ENCODE data around the gene CCDC188. TPM values are rescaled to one million over a fixed set of nuclear protein-coding genes. Genes with fewer than 3 reads are reported as not detected.

Gene CCDC188
- total and polyA plus RNA-seq, 4 donors = 0.78 to 4.0 TPM; not detected in 2

DNA sequence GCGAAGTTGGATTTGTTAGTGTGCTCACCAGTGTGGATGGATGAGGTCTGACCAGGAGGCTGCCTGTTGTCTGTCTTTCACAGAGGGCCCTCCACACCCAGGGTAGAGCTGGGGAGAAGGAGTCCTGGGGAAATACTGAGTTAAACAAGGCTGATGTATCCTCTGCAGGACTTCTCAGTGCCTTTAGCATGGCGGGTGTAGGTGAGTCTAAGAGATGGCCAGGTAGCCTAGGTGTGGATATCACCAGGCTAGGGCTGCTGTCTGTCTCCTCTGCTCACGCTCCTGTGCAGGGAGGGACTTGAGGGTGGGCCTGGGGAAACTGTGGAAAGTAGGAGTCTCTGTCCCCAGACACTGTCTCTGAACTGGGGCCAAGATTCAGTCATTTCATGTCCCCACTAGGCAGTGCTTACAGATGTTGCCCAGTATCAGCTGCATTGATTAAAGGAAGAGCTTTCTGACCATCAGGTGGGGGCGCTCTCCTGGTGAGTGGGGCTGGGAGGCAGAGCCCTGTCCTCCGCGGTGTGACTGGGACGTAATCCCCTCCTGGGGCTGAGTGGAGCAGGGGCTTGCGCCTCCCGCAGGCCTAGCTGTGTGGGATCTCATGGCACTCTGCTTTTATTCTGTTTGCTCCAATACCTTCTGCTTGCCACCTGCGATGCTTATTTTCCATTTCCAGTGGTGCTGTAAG, 35.5 kb upstream of the CCDC188 start:
- intact Hi-C loops (cut with DNase I) = no loop called here
- H3K4me3 ChIP-seq (ENCODE audit: low read length in 2 of 2) = no peak overlapping the region
- no peaks in the 10 kb centered on the region for H3K27me3 ChIP-seq (ENCODE audit: control insufficient read depth in 1 of 2, insufficient read depth in 2 of 2, low read length in 1 of 2)
- ATAC-seq (ENCODE audit: low FRiP score) (no peak), DNase-seq (no peak)
- WGBS, 2 donors = 78 to 80% methylated on average over 10 of the region's 10 CpGs
- H3K36me3 ChIP-seq (ENCODE audit: control insufficient read depth in 1 of 2, insufficient read depth in 2 of 2, low read length in 1 of 2) = no peaks in the 10 kb centered on the region
- no peak overlapping the region for H3K27ac ChIP-seq (ENCODE audit: low read depth in 1 of 2, low read length in 2 of 2)
- no peaks in the 10 kb centered on the region for H3K4me1 ChIP-seq (ENCODE audit: control insufficient read depth in 1 of 2, insufficient read depth in 2 of 2, low read length in 2 of 2)
- no peaks in the 10 kb centered on the region for H3K9me3 ChIP-seq (ENCODE audit: control insufficient read depth, low read length)

DNA sequence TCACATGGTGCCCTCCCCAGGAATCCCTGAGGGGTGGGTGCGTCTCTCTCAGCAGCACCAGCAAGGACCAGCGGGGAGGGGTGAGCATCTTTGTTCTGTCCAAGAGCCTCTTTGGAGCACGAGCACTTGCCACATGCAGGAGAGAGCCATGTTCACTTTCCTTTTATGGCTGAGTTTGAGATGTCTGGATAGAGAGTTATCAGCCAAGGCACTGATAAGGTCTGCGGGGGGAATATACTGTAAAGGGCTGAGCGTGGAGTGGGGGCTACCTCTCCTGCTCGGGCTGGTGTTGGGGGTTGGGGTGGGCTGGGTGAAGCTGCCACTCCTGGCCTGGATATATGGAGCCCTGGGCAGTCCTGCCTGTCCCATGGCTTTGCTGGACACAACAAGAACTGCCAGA, 34.9 kb upstream of the CCDC188 start:
- Histone ChIP-seq H3K4me1 (ENCODE audit: control insufficient read depth in 1 of 2, insufficient read depth in 2 of 2, low read length in 2 of 2) (no peaks in the 10 kb centered on the region), H3K36me3 (ENCODE audit: control insufficient read depth in 1 of 2, insufficient read depth in 2 of 2, low read length in 1 of 2) (no peaks in the 10 kb centered on the region), H3K27me3 (ENCODE audit: control insufficient read depth in 1 of 2, insufficient read depth in 2 of 2, low read length in 1 of 2) (no peaks in the 10 kb centered on the region), H3K27ac (ENCODE audit: low read depth in 1 of 2, low read length in 2 of 2) (no peak overlapping the region), H3K4me3 (ENCODE audit: low read length in 2 of 2) (no peak overlapping the region), H3K9me3 (ENCODE audit: control insufficient read depth, low read length) (no peaks in the 10 kb centered on the region)
- intact Hi-C loops (cut with DNase I) = no loop called here
- ATAC-seq (ENCODE audit: low FRiP score) (no peak), DNase-seq (no peak)
- WGBS, 2 donors = 57 to 65% methylated on average over 6 of the region's 6 CpGs

- Histone ChIP-seq H3K27ac (ENCODE audit: low read depth in 1 of 2, low read length in 2 of 2) (no peak overlapping the region), H3K4me1 (ENCODE audit: control insufficient read depth in 1 of 2, insufficient read depth in 2 of 2, low read length in 2 of 2) (no peaks in the 10 kb centered on the region), H3K27me3 (ENCODE audit: control insufficient read depth in 1 of 2, insufficient read depth in 2 of 2, low read length in 1 of 2) (no peaks in the 10 kb centered on the region), H3K4me3 (ENCODE audit: low read length in 2 of 2) (no peak overlapping the region), H3K9me3 (ENCODE audit: control insufficient read depth, low read length) (no peaks in the 10 kb centered on the region), H3K36me3 (ENCODE audit: control insufficient read depth in 1 of 2, insufficient read depth in 2 of 2, low read length in 1 of 2) (no peaks in the 10 kb centered on the region)
- 84% methylated on average over 18 of the region's 18 CpGs for WGBS, 2 donors
- no peak for DNase-seq
- intact Hi-C loops (cut with DNase I) = no loop called here
- ATAC-seq (ENCODE audit: low FRiP score) = no peak
Measured at GRCh38 chr22:20184501-20185165, 33.8 kb upstream of the CCDC188 start.

DNA sequence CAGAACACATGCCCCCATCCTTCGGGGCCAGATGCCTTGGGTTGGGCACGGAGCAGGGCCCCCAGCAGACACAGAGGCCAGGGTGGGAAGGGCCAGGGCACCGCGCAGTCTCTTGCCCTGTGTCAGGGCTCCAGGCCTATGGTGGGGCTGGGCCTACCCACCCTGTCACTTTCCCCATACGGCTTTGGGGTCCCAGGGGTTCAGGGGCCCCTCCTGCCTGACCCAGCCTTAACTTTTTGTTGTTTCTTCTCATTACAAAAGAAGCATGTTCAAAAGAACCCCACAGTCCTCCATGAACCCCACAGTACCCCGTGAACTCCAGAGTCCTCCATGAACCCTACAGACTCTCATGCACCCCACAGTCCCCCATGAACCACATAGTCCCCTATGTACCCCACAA, 33.0 kb upstream of the CCDC188 start:
- H3K4me1 ChIP-seq (ENCODE audit: control insufficient read depth in 1 of 2, insufficient read depth in 2 of 2, low read length in 2 of 2) = no peaks in the 10 kb centered on the region
- H3K27me3 ChIP-seq (ENCODE audit: control insufficient read depth in 1 of 2, insufficient read depth in 2 of 2, low read length in 1 of 2) = no peaks in the 10 kb centered on the region
- H3K36me3 ChIP-seq (ENCODE audit: control insufficient read depth in 1 of 2, insufficient read depth in 2 of 2, low read length in 1 of 2) = no peaks in the 10 kb centered on the region
- intact Hi-C loops (cut with DNase I) = no loop called here
- H3K9me3 ChIP-seq (ENCODE audit: control insufficient read depth, low read length) = no peaks in the 10 kb centered on the region
- no peak overlapping the region for H3K27ac ChIP-seq (ENCODE audit: low read depth in 1 of 2, low read length in 2 of 2)
- no peak overlapping the region for H3K4me3 ChIP-seq (ENCODE audit: low read length in 2 of 2)
- 68 to 86% methylated on average over 5 to 6 of the region's 6 CpGs for WGBS, 2 donors
- ATAC-seq (ENCODE audit: low FRiP score) (no peak), DNase-seq (no peak)

DNA sequence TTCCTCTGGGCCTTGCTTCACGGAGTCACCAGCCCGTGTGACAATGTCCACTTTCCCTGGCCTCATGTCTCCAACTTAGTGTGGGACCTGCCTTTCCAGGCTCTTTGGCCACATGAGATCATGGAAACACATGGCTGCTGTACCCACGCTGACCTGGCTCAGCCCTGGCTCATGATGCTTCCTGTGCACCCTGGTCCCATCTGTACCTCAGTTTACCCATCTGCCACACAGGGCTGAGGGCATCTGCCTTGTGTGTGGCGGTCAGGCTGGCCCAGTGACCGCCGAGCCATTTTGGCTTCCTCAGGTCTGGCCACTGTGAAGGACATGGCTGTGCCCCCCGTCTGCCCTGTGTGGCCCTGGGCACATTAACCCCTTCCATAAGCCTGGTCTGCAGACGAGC, 32.2 kb upstream of the CCDC188 start:
- intact Hi-C loops (cut with DNase I) = no loop called here
- DNase-seq = no peak
- no peak overlapping the region for H3K4me3 ChIP-seq (ENCODE audit: low read length in 2 of 2)
- no peaks in the 10 kb centered on the region for H3K36me3 ChIP-seq (ENCODE audit: control insufficient read depth in 1 of 2, insufficient read depth in 2 of 2, low read length in 1 of 2)
- no peak overlapping the region for H3K27ac ChIP-seq (ENCODE audit: low read depth in 1 of 2, low read length in 2 of 2)
- H3K27me3 ChIP-seq (ENCODE audit: control insufficient read depth in 1 of 2, insufficient read depth in 2 of 2, low read length in 1 of 2) = no peaks in the 10 kb centered on the region
- no peaks in the 10 kb centered on the region for H3K4me1 ChIP-seq (ENCODE audit: control insufficient read depth in 1 of 2, insufficient read depth in 2 of 2, low read length in 2 of 2)
- no peaks in the 10 kb centered on the region for H3K9me3 ChIP-seq (ENCODE audit: control insufficient read depth, low read length)
- WGBS, 2 donors = 90 to 95% methylated on average over 8 of the region's 8 CpGs
- ATAC-seq (ENCODE audit: low FRiP score) = no peak

GRCh38 chr22:20182365-20182764, 31.5 kb upstream of the CCDC188 start:
- no peak for ATAC-seq (ENCODE audit: low FRiP score)
- Histone ChIP-seq H3K36me3 (ENCODE audit: control insufficient read depth in 1 of 2, insufficient read depth in 2 of 2, low read length in 1 of 2) (no peaks in the 10 kb centered on the region), H3K9me3 (ENCODE audit: control insufficient read depth, low read length) (no peaks in the 10 kb centered on the region), H3K27ac (ENCODE audit: low read depth in 1 of 2, low read length in 2 of 2) (no peak overlapping the region), H3K4me1 (ENCODE audit: control insufficient read depth in 1 of 2, insufficient read depth in 2 of 2, low read length in 2 of 2) (no peaks in the 10 kb centered on the region), H3K27me3 (ENCODE audit: control insufficient read depth in 1 of 2, insufficient read depth in 2 of 2, low read length in 1 of 2) (no peaks in the 10 kb centered on the region), H3K4me3 (ENCODE audit: low read length in 2 of 2) (no peak overlapping the region)
- DNase-seq = no peak
- 89 to 90% methylated on average over 9 of the region's 9 CpGs for WGBS, 2 donors
- intact Hi-C loops (cut with DNase I) = no loop called here

DNA sequence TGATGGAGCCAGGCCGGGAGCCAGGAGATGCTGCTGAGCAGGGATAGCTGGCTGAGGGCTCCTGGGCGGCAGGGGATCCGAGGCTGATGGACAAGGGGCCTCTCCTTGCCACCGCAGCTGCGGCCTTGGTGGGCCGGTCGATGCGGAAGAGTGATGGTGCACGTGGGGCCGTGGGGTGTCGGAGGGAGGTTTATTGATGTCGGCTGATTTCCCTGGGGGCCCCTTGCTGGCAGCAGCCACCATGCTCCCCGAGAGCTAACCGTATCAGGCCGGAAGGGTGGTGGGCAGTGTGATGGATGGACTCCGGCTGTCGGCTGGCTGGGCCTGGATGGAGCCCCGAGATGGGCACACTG, 31.0 kb upstream of the CCDC188 start:
- Histone ChIP-seq H3K9me3 (ENCODE audit: control insufficient read depth, low read length) (no peaks in the 10 kb centered on the region), H3K4me3 (ENCODE audit: low read length in 2 of 2) (no peak overlapping the region), H3K27me3 (ENCODE audit: control insufficient read depth in 1 of 2, insufficient read depth in 2 of 2, low read length in 1 of 2) (no peaks in the 10 kb centered on the region), H3K27ac (ENCODE audit: low read depth in 1 of 2, low read length in 2 of 2) (no peak overlapping the region), H3K36me3 (ENCODE audit: control insufficient read depth in 1 of 2, insufficient read depth in 2 of 2, low read length in 1 of 2) (no peaks in the 10 kb centered on the region), H3K4me1 (ENCODE audit: control insufficient read depth in 1 of 2, insufficient read depth in 2 of 2, low read length in 2 of 2) (no peaks in the 10 kb centered on the region)
- no peak for ATAC-seq (ENCODE audit: low FRiP score)
- 71 to 83% methylated on average over 17 to 18 of the region's 18 CpGs for WGBS, 2 donors
- DNase-seq = no peak
- intact Hi-C loops (cut with DNase I) = no loop called here

DNA sequence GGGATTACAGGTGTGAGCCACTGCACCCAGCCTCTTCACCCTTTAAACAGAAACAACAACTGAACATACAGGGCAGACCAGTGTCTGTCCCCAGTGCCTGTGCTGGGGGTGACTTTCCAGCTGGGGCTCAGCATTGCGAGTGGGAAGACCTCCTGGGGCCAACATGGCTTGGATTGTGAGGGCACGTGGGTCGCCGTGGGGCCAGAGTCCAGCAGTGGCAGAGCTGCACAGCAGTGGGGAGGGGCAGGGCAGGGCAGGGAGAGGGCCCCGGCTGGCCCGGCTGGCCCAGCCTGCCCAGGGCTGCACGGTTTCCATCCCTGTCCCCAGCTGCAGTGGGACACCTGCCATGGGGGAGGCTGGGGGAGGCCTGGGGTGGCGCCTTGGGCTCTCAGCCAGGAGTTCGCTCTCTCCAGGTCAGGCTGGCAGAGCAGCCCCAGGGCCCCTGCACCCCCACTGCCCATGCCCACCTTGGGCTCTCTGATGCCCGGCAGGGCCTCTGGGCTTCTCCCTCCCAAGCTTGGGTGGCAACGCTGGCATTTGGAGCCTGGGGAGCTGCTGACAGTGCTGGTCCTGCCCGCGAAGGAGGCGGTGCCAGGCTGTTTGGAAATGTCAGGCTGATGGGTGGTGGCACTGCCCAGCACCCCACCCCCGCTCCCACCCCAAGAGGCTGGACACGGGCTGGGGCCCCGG, 30.5 kb upstream of the CCDC188 start:
- intact Hi-C loops (cut with DNase I) = no loop called here
- no peak for ATAC-seq (ENCODE audit: low FRiP score)
- no peak for DNase-seq
- Histone ChIP-seq H3K27ac (ENCODE audit: low read depth in 1 of 2, low read length in 2 of 2) (no peak overlapping the region), H3K4me3 (ENCODE audit: low read length in 2 of 2) (no peak overlapping the region), H3K9me3 (ENCODE audit: control insufficient read depth, low read length) (no peaks in the 10 kb centered on the region), H3K36me3 (ENCODE audit: control insufficient read depth in 1 of 2, insufficient read depth in 2 of 2, low read length in 1 of 2) (no peaks in the 10 kb centered on the region), H3K4me1 (ENCODE audit: control insufficient read depth in 1 of 2, insufficient read depth in 2 of 2, low read length in 2 of 2) (no peaks in the 10 kb centered on the region), H3K27me3 (ENCODE audit: control insufficient read depth in 1 of 2, insufficient read depth in 2 of 2, low read length in 1 of 2) (no peaks in the 10 kb centered on the region)
- 61 to 66% methylated on average over 16 to 17 of the region's 17 CpGs for WGBS, 2 donors

- intact Hi-C loops (cut with DNase I) = no loop called here
- Histone ChIP-seq H3K4me3 (ENCODE audit: low read length in 2 of 2) (no peak overlapping the region), H3K36me3 (ENCODE audit: control insufficient read depth in 1 of 2, insufficient read depth in 2 of 2, low read length in 1 of 2) (no peaks in the 10 kb centered on the region), H3K27ac (ENCODE audit: low read depth in 1 of 2, low read length in 2 of 2) (no peak overlapping the region), H3K4me1 (ENCODE audit: control insufficient read depth in 1 of 2, insufficient read depth in 2 of 2, low read length in 2 of 2) (no peaks in the 10 kb centered on the region), H3K9me3 (ENCODE audit: control insufficient read depth, low read length) (no peaks in the 10 kb centered on the region), H3K27me3 (ENCODE audit: control insufficient read depth in 1 of 2, insufficient read depth in 2 of 2, low read length in 1 of 2) (no peaks in the 10 kb centered on the region)
- DNase-seq (no peak), ATAC-seq (ENCODE audit: low FRiP score) (no peak)
- WGBS, 2 donors = 87 to 88% methylated on average over 8 of the region's 8 CpGs
Measured at GRCh38 chr22:20180640-20181039, 29.8 kb upstream of the CCDC188 start.
